ENCODE data around the gene RNF157.
"Not testable (repeated sequence)": the region's sequence is repeated elsewhere in the genome, so short reads cannot be mapped to it uniquely, and the experiment has no call there.

The RNF157 gene

DNA sequence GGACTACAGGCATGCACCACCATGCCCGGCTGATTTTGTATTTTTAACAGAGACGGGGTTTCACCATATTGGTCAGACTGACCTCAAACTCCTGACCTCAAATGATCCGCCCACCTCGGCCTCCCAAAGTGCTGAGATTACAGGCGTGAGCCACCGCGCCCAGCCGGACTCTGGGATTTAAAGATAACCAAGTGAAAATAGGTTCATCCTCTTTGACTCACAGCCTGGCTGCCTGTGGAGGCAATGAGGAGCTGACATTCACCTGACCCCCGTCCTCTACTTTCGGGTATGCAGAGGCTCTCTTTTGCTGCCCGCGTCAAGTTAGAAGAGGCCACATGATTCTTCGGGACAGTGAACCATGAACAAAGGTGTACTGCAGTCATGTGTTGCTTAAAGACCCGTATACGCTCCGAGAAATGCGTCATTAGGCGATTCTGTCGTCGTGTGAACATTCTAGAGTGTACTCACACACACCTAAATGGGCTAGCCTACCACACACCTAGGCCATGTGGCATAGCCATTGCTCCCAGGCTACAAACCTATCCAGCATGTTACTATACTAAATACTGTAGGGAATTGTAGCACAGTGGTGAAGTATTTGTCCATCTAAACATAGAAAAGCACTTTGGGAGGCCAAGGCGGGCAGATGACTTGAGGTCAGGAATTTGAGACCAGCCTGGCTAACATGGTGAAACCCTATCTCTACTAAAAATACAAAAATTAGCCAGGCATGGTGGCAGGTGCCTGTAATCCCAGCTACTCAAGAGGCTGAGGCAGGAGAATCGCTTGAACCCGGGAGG is 12.9 kb upstream of the RNF157 start:
- DNase-seq = not testable (repeated sequence)

DNA sequence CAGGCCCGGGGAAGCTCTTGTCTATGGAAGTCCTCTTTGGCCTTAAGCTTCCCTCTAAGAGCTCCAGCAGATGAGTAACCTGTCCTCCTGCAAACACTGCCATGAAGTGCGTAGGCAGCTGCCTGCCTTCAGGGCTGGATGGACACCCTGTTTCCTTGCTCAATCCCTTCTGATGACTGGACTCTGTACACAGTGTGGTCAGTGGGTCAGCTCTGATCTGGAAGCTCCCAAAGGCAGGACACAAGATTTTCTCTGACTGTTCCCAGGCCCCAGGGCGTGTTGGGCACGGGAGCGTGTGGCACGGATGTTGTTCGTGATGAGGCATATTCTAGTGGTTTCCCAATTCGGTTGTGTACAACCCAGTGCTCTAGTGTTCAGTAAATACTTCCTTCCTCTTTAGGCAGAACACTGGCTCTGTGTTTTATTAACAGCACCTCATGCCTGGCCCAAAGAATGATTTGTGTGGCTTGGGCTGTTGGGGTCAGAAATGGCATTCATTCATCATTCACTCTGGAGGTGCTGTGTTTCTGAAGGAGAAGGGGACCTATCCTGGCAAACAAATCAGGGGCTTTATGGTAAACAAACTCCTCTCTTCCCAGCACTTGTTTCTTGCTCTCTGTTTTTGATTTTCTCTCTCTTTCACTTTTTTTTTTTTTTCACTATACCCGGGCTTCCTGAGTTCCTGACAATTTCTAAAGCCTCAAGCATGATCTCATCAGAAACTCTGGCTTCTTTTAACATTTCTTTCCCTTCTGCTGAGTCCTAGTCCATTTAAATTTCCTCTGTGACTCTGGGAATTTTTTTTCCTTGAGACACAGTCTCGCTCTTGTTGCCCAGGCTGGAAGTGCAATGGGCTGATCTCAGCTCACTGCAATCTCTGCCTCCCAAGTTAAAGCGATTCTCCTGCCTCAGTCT is 12.0 kb upstream of the RNF157 start:
- no peak for DNase-seq

DNA sequence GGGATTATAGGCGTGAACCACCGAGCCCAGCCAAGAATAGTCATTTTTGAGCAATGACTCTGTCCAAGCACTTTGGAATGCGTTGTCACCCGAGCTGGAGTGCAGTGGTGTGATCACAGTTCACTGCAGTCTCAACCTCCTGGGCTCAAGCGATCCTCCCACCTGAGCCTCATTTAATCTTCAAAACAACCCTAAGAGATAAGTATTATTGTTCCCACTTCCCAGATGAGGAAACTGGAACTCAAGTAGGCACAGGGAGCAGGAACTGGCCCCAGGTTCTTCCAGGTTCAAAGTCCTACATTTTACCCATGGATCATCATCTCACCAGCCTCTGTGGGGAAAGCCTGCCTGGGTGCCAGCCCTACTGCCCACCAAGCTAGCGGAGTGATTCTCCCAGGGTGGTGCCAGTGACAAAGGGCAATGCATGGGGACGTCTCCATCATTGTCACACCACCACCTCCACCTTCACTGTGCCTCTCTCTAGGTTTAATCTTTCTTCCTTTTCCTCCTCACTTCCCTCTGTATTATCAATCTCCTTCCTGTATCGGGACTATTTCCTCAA is 11.3 kb upstream of the RNF157 start:
- no peak for DNase-seq

DNA sequence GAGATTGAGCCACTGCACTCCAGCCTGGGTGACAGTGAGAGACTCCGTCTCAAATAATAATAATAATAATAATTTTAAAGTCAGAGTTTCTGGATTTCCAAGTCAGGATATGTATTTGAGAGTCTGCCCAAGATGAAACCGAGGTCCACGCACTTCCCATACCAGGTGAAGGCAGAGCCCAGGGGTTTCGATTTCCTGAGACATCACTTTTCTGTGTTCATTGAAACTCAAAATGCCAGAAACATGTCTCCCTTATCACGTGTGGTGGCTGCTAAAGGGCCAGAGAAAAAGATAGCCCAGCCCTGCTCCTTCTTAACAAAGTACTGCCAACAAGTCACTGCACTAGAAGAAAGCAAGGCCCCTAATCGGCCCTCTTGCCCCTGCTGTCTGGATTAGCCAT is 9.8 kb upstream of the RNF157 start:
- DNase-seq = no peak

DNA sequence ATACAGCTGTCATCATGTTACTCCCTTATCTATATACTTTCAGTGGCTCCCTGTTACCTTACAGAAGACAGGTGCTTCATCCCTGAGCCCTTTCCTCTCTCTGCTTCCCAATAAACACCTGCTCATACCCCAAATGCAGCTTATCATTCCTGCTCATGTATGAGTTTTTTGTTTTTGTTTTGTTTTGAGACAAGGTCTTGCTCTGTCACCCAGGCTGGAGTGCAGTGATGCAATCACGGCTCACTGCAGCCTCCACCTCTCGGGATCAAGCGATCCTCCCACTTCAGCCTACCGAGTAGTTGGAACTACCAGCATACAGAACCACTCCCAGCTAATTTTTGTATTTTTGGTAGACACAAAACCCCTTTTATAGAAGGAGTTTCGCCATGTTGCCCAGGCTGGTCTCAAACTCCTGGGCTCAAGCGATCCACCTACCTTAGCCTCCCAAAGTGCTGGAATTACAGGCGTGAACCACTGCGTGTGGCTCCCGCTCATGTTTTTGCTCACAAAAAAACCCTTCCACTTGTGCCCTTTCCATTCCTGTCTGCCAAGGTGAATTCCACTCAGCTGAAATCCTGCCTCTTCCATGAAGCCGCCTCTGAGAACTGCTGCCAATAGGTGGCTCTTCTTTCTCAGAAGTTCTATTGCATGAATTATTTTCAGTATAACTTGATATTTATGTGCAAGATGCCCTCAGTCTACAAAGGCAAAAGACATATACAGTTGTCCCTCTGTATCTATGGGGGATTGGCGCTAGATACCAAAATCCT is 7.9 kb upstream of the RNF157 start:
- DNase-seq = no peak

DNA sequence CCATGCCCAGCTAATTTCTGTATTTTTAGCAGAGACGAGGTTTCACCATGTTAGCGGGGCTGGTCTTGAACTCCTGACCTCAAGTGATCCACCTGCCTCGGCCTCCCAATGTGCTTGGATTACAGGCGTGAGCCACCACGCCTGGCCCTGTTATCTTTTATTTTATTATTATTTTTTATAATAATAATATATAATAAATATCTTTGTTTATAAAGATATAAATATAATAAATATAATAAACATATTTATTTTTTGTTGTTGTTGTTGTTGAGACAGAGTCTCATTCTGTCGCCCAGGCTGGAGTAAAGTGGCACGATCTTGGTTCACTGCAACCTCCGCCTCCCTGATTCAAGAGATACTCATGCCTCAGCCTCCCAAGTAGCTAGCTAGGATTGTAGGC is 7.0 kb upstream of the RNF157 start:
- no peak for DNase-seq

DNA sequence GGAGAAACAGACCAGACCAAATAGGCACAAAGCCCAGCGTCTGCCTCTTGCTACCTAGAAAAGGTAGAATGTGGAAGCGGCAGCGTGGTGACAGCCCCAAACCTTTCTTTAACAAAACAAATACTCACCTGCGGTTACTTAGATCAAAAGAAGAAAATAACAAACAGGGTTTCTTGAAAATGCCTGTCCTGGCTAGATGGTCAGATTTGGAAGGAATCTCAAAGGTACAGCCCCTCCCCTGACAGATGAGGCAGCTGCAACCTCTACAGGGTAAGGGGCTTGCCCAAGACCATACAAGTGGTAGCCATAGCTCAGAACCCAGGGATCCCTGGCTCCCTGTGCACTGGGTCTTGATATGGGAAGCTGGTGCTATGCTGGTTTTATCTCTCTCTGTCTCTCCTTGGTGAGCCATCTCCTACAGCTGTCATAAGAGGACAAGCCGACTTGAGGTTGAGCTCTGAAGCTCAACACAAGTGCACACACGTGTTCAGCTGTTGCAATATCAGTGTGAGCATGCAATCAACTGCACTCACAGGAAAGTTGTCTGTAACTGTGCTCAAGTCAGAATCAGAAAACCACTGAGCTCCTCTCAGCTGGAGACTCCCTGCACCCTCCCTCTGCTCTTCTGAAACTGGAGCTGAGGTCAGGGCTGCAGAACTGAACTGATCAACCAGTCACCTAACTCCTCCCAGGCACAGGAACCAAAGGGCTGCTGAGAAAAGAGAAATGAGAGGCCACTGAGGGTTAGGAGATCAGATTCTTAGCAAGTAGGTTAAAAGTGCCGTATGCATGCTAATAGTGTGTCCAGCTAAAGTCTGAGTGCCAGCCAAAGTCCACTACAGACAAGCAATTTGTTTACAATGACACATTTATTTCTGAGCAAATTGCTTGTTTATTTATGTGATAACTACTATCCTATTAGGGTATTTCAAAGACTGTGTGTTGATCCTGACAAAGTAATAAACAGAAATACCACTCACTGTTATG is 6.1 kb upstream of the RNF157 start:
- DNase-seq = peak; percentile 31

DNA sequence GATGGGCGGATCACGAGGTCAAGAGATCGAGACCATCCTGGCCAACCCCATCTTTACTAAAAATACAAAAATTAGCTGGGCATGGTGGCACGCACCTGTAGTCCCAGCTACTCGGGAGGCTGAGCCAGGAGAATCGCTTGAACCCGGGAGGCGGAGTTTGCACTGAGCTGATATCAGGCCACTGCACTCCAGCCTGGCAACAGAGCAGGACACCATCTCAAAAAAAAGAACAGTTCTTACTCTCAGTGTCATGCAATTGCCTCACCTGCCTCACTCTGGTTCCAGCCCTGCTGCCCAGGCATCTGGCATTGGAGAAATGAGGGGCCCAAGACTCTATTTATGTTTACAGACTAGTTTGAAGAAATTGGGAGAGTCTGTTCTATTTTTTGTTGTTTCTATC is 4.4 kb upstream of the RNF157 start:
- not testable (repeated sequence) for DNase-seq

DNA sequence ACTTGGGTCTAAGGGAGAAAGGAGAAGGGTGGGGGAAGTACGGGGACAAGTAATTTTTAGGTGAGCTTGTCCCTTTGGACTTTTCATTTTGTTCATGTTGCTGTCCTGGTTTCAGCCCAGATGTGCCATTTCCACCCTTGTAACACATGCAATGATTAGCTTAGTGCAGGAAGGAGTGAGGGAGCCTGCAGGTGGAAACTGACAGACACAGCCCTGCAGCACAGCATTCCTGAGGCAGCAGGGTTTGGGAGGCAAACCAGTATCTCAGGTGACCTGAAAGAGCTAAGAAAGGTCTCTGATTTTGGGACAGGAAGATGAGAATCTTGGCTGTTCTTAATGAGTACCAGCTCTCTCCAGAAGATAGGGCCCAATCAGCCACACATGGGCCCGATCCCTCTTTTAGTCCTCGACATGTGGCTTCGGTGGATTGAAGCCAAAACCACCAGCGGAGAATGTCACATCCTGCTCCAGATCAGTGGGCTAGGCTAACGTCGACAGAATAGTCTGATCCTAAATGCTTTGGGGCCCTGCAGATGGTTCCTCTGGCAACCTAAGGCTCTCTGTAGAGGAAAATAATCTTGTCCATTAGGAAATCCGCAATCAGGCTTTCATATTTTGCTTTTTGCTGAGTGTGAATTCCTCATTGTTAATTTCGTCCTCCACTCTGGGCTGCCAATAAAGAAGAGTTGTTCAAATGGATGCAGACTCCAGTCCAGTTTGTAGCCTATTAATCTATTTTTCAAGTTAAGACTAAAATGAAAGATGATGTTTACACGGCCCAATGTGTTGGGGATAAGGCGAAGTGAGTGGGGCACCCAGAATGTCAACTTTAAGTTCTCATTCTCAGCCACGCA is 3.8 kb upstream of the RNF157 start:
- no peak for DNase-seq

DNA sequence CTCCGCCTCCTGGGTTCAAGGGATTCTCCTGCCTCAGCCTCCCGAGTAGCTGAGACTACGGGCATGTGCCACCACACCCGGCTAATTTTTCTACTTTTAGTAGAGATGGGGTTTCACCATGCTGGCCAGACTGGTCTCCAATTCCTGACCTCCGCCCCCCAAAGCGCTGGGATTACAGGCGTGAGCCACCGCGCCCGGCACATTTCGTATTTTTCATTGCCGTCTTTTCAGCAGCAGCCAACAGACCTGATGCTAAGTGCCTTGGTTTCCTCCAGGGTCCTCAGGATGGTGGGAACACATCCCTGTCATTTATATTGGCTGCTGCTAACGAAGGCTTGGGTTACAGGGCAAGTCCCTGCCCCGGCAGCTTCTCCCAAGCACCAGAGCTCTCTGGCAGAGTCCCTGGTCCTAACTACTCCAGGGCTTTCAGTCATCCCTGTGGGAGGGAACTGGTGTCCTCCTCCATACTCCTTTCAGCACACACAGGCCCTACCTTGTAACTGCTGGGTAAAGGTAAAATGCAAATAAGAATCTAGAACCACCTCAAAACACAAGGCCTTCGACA is 1.5 kb upstream of the RNF157 start:
- DNase-seq = no peak

DNA sequence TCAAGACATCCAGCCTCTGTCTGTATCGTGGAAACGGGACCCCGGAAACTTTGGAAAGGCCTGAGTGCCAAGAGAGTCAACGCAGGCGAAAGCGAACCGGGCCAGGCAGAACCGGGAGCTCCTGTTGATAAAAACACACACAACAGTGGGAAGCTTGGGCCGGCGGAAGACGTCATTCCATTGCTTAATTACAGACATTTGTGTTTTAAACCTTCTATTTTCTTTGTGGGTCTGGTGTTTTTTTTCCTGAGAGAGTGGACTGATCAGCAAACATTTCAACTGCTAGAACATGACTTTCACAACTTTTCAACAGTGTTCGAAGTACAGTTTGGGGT is 878 bp upstream of the RNF157 start:
- no peak for DNase-seq

DNA sequence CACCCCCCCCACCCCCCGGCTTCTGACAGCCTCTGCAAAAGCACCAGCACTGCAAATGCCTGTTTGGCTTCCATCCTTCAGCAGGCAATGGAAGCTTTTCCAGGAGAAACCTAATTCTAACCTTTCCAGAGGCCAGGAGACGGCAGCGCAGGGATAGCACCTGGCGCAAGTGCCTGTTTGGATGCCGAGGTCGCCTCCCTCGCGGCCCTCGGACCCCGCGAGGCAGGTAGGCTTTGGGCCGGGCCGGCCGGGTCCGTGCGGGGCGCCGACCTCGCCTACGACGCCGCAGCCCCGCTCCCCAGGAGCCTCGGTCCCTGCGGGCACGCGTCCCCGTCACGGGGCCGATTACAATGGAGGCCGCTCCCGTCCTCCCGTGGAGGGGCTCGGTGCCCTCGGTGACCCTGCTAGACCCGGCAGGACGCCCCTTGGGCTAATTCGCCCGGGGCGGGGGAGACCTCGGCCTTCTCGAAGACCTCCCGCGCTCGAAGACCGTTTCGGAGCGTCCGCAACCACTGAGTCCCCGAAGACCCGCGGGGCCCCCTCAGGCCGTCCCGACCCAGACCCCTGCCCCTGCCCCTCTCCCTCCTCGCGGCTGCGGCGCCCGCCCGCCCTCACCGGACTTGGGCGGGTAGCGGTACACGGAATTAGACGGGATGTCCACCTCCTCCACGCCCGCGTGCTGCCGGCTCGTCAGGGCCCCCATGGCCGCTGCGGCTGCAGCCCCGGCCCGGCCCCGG is 587 bp downstream of the RNF157 start:
- DNase-seq = no peak

DNA sequence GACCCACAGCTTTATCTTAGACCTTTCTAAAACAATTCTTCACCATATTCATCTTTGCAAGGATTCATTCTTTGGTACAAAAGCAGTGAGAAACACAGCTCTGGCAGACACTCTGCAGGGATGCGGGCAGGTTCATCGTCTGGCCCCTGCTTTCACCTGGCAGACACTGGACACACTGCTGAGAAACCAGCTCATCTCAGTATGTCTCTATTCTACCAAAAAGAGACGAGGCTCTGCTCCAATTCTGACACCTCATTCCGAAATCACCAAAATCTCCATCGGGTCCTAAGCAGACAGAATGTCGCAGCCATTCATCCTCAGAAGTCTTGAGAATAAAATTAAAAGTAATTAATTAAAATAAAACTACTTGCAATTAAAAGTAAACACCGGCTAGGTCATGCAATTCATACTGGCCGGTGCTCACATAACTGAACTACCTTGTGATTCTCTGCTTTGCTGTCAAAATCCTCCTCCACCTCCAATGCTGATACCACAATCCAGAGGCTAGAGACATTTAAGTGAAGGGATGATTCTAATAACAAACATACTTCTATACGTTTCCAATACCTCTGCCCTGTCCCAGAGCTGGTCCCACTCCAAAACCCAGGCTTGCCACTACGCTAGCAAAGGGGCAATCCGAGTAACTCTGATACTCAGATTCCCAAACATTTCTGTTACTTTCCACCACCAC is 1.3 kb downstream of the RNF157 start:
- DNase-seq = no peak

DNA sequence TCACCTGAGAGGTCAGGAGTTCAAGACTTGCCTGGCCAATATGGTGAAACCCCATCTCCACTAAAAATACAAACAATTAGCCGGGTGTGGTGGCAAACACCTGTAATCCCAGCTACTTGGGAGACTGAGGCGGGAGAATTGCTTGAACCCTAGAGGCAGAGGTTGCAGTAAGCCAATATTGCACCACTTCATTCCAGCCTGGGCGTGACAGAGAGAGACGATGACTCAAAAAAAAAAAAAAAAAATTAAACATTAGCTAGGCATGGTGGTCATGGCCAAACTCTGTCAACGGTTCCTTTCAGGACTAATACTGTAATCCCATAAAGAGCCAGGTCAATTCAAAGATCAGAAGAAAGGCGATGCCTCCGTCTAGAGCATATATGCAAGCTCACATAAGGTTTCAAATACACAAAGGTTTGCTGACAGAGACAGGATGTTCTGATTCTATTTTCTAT is 2.4 kb downstream of the RNF157 start:
- no peak for DNase-seq

DNA sequence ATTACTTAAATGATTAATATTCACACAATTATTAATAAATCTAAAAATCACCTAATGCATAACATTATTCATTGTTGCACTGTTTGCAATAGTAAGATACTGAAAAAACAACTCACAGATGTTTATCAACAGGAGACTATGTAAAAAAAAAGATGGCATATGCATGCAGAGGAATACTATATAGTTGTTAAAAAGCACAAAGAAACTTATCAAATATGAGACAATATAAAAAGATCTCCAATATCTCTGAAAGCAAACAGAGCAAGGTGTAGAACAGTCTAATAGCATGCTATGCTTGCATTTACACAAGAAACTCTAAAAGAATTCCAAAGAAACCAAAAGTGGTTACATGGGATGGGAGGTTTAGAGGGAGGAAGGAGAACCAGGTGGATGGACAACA is 3.7 kb downstream of the RNF157 start:
- no peak for DNase-seq

DNA sequence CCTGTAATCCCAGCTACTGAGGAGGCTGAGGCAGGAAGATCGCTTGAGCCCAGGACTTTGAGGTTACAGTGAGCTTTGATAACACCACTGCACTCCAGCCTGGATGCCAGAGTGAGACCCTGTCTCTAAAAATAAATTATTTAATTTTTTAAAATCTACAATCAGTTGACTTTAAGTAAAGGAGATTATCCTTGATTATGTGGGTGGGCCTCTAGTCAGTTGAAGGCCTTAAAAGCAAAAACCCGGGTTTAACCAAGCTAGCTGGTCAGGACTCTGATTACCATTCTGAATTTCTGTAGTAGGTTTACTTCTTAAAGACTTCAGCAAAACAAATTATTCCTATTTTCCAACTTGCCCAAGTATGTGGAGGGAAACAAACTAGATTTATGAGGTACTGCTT is 4.4 kb downstream of the RNF157 start:
- DNase-seq = no peak

DNA sequence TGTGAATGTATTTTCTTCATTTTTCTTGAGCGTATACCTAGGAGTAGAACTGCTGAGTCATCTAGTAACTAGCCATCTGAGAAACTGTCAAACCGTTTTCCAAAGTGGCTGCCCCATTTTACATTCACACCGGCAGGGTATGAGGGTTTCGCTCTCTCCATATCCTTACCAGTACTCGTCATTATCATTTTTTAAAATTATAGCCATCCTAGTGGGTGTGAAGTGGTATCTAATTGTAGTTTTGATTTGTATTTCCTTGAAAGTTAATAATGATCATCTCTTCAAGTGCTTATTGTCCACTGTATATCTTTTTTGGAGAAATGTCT is 6.0 kb downstream of the RNF157 start:
- no peak for DNase-seq

DNA sequence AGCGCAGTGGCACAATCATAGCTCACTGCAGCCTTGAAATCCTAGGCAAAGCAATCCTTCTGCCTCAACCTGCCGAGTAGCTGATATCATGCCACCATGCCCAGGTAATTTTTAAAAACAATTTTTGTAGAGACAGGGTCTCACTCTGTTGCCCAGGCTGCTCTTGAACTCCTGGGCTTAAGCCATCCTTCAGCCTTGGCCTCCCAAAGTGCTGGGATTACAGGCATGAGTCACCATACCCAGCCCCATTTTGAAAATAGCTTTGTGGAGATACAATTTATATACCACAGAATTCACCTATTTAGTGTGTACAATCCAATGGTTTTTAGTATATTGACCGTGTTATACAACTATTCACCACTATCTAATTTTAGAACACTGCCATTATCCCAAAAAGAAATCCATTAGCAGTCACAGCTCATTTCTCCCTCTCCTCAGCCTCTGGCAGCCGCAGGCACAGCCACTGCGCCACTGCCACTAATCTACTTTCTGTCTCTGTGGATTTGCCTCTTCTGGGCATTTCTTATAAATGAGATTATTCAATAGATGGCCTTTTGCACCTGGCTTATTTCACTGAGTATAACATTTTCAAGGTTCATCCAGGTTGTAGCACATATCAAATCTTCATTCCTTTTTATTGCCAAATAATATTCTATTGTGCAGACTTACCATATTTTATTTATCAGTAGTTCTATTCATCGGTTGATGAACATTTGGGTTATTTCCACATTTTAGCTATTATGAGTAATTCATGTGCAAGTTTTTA is 6.5 kb downstream of the RNF157 start:
- DNase-seq = no peak

Data from activated CD4-positive, alpha-beta T cell treated with anti-CD3 and anti-CD28 coated beads, Interleukin-2, amount 50 U/mL, for 1 hour (primary cell).